Measurements from ENCODE around the gene RHBG.

The RHBG gene

DNA sequence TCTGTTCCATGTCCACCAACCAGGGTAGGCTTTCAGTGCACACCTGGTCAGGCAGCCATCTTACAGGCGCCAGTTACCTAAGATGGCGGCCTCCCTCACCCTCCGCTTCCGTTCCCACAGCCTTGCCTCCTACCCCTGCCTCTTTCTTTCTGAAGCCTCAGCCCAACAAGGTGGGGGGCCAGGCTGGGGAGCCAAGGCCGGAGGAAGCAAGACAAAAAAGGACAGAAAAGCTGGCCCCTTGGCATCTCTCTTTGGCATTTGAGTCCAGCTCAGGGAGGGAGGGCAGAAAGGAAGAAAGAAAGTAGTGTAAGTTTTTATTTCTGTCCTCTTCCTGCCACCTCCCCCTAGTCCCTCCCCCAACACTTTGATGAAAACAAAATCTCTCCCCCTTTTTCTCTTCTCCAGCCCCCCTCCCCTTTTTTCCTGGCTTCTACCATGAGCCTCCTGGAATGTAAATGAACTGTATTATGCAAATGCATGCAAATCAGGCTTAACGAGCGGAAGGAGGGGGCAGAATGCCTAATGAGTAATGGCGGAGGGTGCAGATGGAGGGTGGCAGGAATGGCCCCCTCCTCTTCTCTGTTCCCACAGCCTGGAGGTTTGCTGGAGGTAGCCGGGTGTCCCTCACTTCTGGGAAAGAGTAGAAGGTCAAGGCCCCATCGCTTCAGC lies 43.8 kb downstream of the RHBG start:
- TF ChIP-seq CTCF (IDR thresholded peaks at IDR 0.05; ENCODE audit: low read depth, low read length): no peak
- DNase-seq (ENCODE audit: low read depth in 2 of 2): no peak
- H3K4me3 ChIP-seq (replicated peaks in 1 of 2; ENCODE audit: low read depth in 2 of 2, low read length in 2 of 2): no peak overlapping the region

- DNase-seq (ENCODE audit: low read depth in 2 of 2): no peak
- TF ChIP-seq CTCF (IDR thresholded peaks at IDR 0.05; ENCODE audit: low read depth, low read length): no peak
- no peak overlapping the region for H3K4me3 ChIP-seq (replicated peaks in 1 of 2; ENCODE audit: low read depth in 2 of 2, low read length in 2 of 2)
These were observed 44.6 kb downstream of the RHBG start for GRCh38 chr1:156413391-156414246.

GRCh38 chr1:156414461-156415064 lies 45.6 kb downstream of the RHBG start:
- no peak for TF ChIP-seq CTCF (IDR thresholded peaks at IDR 0.05; ENCODE audit: low read depth, low read length)
- no peak overlapping the region for H3K4me3 ChIP-seq (replicated peaks in 1 of 2; ENCODE audit: low read depth in 2 of 2, low read length in 2 of 2)
- DNase-seq (ENCODE audit: low read depth in 2 of 2): no peak

DNA sequence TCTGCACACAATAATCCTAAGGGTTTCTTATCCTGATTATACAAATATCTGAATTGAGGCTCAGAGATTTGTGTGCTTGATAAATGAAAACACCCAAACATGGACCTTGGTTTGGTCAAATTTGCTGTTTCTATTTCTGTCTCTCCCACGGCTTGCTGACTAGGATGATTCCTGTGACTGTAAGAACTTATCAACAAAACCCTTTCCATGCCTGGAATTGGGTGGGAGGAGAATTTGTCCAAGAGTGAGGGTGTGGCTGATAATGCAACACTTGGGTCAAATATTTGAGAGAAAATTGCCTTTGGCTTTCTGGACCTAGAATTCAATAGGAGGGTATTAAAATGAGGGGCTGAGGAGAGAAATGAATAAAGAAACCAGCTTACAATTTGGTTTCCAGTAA lies 48.0 kb downstream of the RHBG start:
- TF ChIP-seq CTCF (IDR thresholded peaks at IDR 0.05; ENCODE audit: low read depth, low read length): no peak
- H3K4me3 ChIP-seq (replicated peaks in 1 of 2; ENCODE audit: low read depth in 2 of 2, low read length in 2 of 2): no peak overlapping the region
- no peak for DNase-seq (ENCODE audit: low read depth in 2 of 2)

DNA sequence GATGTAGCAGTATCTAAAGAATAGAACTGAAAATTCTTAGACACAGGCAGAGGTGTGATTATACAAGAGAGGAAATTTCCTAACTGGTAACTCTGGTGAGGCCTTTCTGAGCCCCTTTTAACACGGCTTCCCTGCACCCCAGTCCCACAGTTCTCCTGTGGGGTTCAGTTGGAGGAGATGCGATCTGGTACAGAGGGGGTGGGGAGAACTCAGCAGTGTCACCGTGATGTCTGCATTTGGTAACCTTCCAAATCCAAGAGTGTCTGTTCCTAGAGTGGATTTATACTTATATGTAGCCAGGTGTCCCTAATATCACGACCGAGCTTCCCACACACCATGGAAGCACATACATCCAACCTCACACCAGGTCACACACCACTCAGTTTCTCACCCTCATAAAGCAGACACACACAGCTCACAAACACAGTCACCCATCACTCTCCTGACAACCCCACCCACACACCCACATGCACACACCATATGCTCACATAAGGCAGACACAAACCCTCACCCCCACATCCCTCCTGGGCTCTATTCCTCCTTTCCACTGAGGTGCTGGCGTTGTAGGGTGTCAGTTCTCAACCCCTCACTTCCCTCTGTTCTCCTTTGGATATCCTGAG lies 48.5 kb downstream of the RHBG start:
- TF ChIP-seq CTCF (IDR thresholded peaks at IDR 0.05; ENCODE audit: low read depth, low read length): no peak
- DNase-seq (ENCODE audit: low read depth in 2 of 2): no peak
- no peak overlapping the region for H3K4me3 ChIP-seq (replicated peaks in 1 of 2; ENCODE audit: low read depth in 2 of 2, low read length in 2 of 2)

DNA sequence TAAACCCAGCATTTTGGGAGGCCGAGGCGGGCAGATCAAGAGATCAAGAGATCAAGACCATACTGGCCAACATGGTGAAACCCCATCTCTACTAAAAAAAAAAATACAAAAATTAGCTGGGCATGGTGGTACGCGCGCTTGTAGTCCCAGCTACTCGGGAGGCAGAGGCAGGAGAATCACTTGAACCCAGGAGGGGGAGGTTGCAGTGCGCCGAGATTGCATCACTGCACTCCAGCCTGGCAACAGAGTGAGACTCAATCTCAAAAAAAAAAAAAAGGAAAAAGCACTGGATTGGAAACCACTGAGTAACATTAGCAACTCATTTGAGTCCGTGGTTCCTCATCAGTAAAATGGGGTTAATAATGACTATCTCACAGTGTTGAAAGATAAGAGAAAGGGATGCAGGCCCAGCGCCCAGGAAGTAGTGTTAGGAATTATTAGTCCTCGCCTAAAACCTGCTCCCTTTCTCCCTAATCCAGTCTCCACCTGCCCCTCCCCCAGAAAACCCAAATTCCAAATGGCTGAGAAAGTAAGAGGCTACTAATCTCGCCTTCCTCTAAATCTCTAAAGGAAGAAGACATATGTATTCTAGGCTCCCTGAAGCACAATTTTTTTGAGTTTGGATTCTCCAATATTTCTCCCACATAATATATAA lies 49.5 kb downstream of the RHBG start:
- TF ChIP-seq CTCF (IDR thresholded peaks at IDR 0.05; ENCODE audit: low read depth, low read length): no peak
- DNase-seq (ENCODE audit: low read depth in 2 of 2): no peak
- H3K4me3 ChIP-seq (replicated peaks in 1 of 2; ENCODE audit: low read depth in 2 of 2, low read length in 2 of 2): no peak overlapping the region
